ENCODE results near the gene TTI1.
"Not testable (repeated sequence)": the region's sequence is repeated elsewhere in the genome, so short reads cannot be mapped to it uniquely, and the experiment has no call there.

TTI1 gene

DNA sequence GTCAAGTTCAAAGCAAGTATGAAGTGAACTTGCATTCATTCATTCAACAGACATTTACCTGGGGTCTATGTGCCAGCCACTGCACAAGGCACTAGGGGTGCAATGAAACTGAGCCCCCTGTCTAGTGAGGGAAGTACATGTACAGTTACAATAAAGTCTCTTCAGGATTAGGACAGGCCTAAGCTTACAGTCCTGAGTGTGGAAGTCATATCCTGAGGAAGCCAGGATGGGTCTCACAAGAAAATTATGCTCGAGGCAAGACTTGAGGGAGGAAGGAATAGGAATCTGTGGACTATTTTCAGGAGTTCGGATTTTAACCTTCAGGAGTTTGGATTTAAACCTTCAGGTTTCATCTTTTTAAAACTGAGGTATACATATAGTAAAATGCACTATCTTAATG is 19.4 kb downstream of the TTI1 start:
- no peaks in the 10 kb centered on the region for H3K27me3 ChIP-seq (ENCODE audit: control insufficient read depth, insufficient read depth, low read length, poor library complexity, severe bottlenecking)
- no peak overlapping the region for H3K4me3 ChIP-seq (ENCODE audit: insufficient read depth, low read depth, low read length)
- H3K4me1 ChIP-seq (ENCODE audit: control insufficient read depth, insufficient read depth, low read length): no peaks in the 10 kb centered on the region
- H3K9me3 ChIP-seq (ENCODE audit: control insufficient read depth, low read length): peaks cover 2% of the 10 kb centered on the region
- H3K36me3 ChIP-seq (ENCODE audit: control insufficient read depth, insufficient read depth, low read length): peaks cover 50% of the 10 kb centered on the region
- no peak overlapping the region for H3K27ac ChIP-seq (ENCODE audit: insufficient read depth, low read depth, low read length, poor library complexity, severe bottlenecking)
- WGBS, 2 experiments: 91 to 93% methylated on average over 1 to 2 of the region's 2 CpGs

DNA sequence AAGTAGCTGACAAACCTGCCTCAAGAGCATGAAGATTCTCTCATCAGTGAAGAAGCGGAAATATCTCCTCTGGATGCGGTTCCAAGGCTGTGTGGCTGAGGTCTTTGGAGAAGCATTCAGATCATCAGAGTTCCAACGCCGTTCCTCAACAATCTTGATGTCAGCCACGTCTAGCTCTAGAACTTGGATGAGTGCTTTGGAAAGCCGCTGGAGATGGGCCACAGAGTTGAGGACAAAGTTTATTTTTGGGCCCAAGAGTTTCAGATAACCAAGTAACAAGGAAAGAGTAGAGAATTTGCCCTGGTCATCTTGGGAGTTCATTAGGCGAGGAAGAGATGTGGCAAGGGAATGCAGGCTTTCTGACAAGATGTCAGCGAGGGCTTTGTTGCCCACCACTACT is 20.9 kb downstream of the TTI1 start:
- Histone ChIP-seq H3K27me3 (ENCODE audit: control insufficient read depth, insufficient read depth, low read length, poor library complexity, severe bottlenecking) (no peaks in the 10 kb centered on the region), H3K36me3 (ENCODE audit: control insufficient read depth, insufficient read depth, low read length) (peaks cover 35% of the 10 kb centered on the region), H3K9me3 (ENCODE audit: control insufficient read depth, low read length) (no peaks in the 10 kb centered on the region), H3K27ac (ENCODE audit: insufficient read depth, low read depth, low read length, poor library complexity, severe bottlenecking) (no peak overlapping the region), H3K4me1 (ENCODE audit: control insufficient read depth, insufficient read depth, low read length) (no peaks in the 10 kb centered on the region), H3K4me3 (ENCODE audit: insufficient read depth, low read depth, low read length) (no peak overlapping the region)
- 96 to 97% methylated on average over 8 of the region's 8 CpGs for WGBS, 2 experiments

DNA sequence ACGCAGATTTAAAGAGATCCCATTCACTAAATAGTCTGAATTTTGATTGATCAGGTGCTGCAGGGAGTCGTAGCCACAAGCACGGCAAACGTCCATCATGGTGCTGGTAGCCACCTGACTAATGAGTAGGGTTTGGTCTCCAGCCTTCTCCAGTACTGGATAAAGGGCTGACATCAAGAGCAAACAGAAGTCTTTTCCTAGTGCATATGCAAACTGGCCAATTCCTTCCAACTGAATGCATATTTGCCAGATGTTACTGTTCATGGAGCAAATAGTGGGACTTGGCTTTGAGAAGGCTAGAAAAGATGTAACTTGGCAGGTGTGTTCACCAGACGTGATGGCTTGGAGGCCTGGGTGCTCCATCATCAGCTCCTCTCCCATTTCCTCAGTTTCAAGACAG is 21.6 kb downstream of the TTI1 start:
- WGBS, 2 experiments: 95% methylated on average over 5 of the region's 5 CpGs
- no peaks in the 10 kb centered on the region for H3K4me1 ChIP-seq (ENCODE audit: control insufficient read depth, insufficient read depth, low read length)
- H3K9me3 ChIP-seq (ENCODE audit: control insufficient read depth, low read length): no peaks in the 10 kb centered on the region
- peaks cover 29% of the 10 kb centered on the region for H3K36me3 ChIP-seq (ENCODE audit: control insufficient read depth, insufficient read depth, low read length)
- H3K4me3 ChIP-seq (ENCODE audit: insufficient read depth, low read depth, low read length): no peak overlapping the region
- H3K27ac ChIP-seq (ENCODE audit: insufficient read depth, low read depth, low read length, poor library complexity, severe bottlenecking): no peak overlapping the region
- H3K27me3 ChIP-seq (ENCODE audit: control insufficient read depth, insufficient read depth, low read length, poor library complexity, severe bottlenecking): no peaks in the 10 kb centered on the region

DNA sequence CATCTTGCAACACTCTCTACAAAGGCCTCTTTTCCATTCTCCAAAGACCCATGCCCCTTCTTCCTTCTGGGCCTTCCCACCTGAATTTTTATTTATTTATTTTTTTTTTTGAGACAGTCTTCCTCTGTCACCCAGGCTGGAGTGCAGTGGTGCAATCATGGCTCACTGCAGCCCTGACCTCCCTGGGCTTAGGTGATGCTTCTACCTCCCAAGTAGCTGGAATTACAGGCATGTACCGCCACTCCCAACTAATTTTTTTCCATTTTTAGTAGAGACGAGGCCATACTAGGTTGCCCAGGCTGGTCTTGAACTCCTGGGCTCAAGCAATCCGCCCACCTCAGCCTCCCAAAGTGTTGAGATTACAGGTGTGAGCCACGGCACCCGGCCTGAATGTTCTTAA is 23.8 kb downstream of the TTI1 start:
- H3K36me3 ChIP-seq (ENCODE audit: control insufficient read depth, insufficient read depth, low read length): peaks cover 25% of the 10 kb centered on the region

DNA sequence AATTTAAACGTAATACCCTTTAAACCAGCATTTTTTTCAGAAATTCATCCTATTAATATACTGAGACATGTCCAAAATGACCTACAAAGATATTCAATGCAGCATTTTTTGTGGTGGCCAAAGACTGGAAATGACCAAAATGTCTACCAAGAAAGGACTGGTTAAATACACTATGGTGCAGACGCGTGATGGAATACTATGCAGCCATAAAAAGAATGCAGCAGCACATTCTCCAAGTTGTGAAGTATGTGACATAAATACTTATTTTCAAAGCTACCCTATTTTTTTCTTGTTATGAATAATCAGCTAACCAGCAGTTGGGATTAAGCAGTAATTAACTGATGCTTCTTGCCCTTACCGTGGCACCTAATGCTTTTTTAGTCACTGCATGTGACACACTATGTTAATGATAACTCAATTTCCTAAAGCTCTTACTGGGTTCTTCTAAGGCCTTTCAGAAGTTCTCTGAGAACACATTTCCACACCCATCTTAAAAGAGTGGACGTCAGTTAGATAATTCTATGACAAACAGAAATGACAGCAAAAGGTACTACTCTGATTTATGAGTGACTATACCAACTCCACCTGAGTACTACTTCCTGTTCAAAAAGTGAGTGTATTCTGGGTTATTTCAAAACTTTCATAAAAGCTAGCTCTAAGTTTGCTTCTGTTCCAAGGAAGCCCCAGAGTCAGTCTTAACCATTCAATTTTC is 24.9 kb downstream of the TTI1 start:
- 94 to 95% methylated on average over 5 of the region's 5 CpGs for WGBS, 2 experiments
- Histone ChIP-seq H3K27me3 (ENCODE audit: control insufficient read depth, insufficient read depth, low read length, poor library complexity, severe bottlenecking) (no peaks in the 10 kb centered on the region), H3K36me3 (ENCODE audit: control insufficient read depth, insufficient read depth, low read length) (peaks cover 25% of the 10 kb centered on the region)

More for the DNA sequence above, 23.8 kb downstream of the TTI1 start:
- H3K4me3 ChIP-seq (ENCODE audit: insufficient read depth, low read depth, low read length); H3K9me3 ChIP-seq (ENCODE audit: control insufficient read depth, low read length); H3K27me3 ChIP-seq (ENCODE audit: control insufficient read depth, insufficient read depth, low read length, poor library complexity, severe bottlenecking); H3K4me1 ChIP-seq (ENCODE audit: control insufficient read depth, insufficient read depth, low read length); H3K27ac ChIP-seq (ENCODE audit: insufficient read depth, low read depth, low read length, poor library complexity, severe bottlenecking): not testable (repeated sequence)
- 89 to 95% methylated on average over 5 of the region's 5 CpGs for WGBS, 2 experiments

DNA sequence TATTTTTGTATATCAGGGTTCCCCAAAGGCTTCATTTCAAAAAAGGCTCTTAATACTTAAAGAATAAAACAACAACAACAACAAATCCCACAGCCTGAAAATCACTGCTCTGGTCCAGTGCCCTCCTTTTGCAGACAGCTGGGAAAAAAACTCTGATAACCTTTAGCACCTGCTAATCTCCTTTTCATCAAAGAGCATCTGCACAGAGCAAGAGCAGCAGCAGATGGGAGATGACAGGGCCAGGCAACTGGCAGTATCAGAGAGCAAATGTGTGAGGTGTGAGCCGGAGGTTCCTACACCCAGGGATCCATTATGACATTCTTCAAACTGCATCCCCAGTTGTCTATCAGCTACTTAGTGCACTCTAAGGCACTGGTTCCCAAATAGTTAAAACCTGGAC is 25.7 kb downstream of the TTI1 start:
- no peak overlapping the region for H3K27ac ChIP-seq (ENCODE audit: insufficient read depth, low read depth, low read length, poor library complexity, severe bottlenecking)
- 93 to 95% methylated on average over 1 of the region's 1 CpG for WGBS, 2 experiments
- no peaks in the 10 kb centered on the region for H3K4me1 ChIP-seq (ENCODE audit: control insufficient read depth, insufficient read depth, low read length)
- H3K36me3 ChIP-seq (ENCODE audit: control insufficient read depth, insufficient read depth, low read length): peaks cover 23% of the 10 kb centered on the region
- H3K27me3 ChIP-seq (ENCODE audit: control insufficient read depth, insufficient read depth, low read length, poor library complexity, severe bottlenecking): no peaks in the 10 kb centered on the region
- no peaks in the 10 kb centered on the region for H3K9me3 ChIP-seq (ENCODE audit: control insufficient read depth, low read length)
- no peak overlapping the region for H3K4me3 ChIP-seq (ENCODE audit: insufficient read depth, low read depth, low read length)

More for the DNA sequence above, 24.9 kb downstream of the TTI1 start:
- Histone ChIP-seq H3K27ac (ENCODE audit: insufficient read depth, low read depth, low read length, poor library complexity, severe bottlenecking) (no peak overlapping the region), H3K9me3 (ENCODE audit: control insufficient read depth, low read length) (no peaks in the 10 kb centered on the region), H3K4me1 (ENCODE audit: control insufficient read depth, insufficient read depth, low read length) (no peaks in the 10 kb centered on the region), H3K4me3 (ENCODE audit: insufficient read depth, low read depth, low read length) (no peak overlapping the region)

DNA sequence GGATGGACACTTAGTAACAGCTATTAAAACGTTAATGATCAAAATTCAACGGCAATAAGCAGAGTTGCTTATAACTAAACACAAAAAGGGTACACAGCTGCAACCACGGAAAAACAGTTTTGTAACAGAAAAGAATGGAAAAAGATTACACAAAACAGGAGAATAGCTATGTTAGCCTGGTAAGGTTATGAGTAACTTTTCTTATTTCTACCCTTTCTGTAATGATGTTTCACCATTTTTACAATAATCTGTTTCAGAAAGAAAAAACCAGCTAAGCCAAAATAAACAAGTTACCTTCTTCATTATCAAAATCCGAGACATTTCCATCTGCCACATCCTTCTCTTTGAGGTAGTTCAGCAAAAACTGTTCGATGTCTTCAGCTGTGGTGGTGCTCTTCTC is 27.4 kb downstream of the TTI1 start:
- Histone ChIP-seq H3K27me3 (ENCODE audit: control insufficient read depth, insufficient read depth, low read length, poor library complexity, severe bottlenecking) (no peaks in the 10 kb centered on the region), H3K9me3 (ENCODE audit: control insufficient read depth, low read length) (no peaks in the 10 kb centered on the region), H3K27ac (ENCODE audit: insufficient read depth, low read depth, low read length, poor library complexity, severe bottlenecking) (no peak overlapping the region), H3K36me3 (ENCODE audit: control insufficient read depth, insufficient read depth, low read length) (peaks cover 13% of the 10 kb centered on the region), H3K4me3 (ENCODE audit: insufficient read depth, low read depth, low read length) (no peak overlapping the region), H3K4me1 (ENCODE audit: control insufficient read depth, insufficient read depth, low read length) (no peaks in the 10 kb centered on the region)
- 91 to 96% methylated on average over 5 of the region's 5 CpGs for WGBS, 2 experiments

DNA sequence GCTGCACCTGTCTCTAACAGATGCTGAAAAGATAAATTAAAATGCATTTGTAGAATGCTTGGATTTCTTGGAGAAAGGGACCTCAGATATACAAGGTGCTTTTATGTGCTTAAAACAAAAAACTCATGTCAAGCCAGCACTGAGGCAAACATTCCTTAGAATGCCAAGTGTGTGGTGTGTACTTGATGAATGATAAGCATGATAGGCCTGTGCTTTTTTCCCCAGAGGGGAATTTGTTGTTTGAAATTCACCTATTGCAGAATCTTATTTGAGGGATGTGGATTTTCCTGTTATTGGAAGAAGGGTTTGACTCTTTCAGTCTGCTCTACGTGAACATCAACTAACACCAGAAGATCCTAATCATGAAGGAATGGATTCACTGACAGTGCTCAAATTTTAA is 28.8 kb downstream of the TTI1 start:
- Histone ChIP-seq H3K9me3 (ENCODE audit: control insufficient read depth, low read length) (no peaks in the 10 kb centered on the region), H3K4me1 (ENCODE audit: control insufficient read depth, insufficient read depth, low read length) (peaks cover 3% of the 10 kb centered on the region), H3K36me3 (ENCODE audit: control insufficient read depth, insufficient read depth, low read length) (peaks cover 23% of the 10 kb centered on the region), H3K27ac (ENCODE audit: insufficient read depth, low read depth, low read length, poor library complexity, severe bottlenecking) (no peak overlapping the region), H3K4me3 (ENCODE audit: insufficient read depth, low read depth, low read length) (no peak overlapping the region), H3K27me3 (ENCODE audit: control insufficient read depth, insufficient read depth, low read length, poor library complexity, severe bottlenecking) (no peaks in the 10 kb centered on the region)
- 73 to 94% methylated on average over 1 of the region's 1 CpG for WGBS, 2 experiments

DNA sequence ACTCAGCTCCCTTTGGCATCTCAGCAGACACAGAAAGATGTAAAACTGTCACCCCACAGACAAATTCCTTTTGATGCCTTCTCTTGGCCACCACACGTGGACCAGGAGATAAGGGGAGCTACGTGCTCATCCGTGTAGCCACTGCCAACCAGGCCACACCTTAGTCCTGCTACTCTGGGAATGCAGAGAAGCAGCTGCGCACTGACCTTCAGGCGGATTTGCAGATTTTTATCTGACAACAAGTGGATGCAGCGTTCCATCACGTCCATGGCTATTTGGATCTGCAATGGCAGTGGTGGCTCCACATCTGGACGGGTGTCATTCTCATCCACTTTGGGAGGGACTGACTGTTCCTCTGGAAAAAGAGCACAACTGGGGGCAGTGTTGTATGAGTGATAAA is 30.8 kb downstream of the TTI1 start:
- Histone ChIP-seq H3K27me3 (ENCODE audit: control insufficient read depth, insufficient read depth, low read length, poor library complexity, severe bottlenecking) (no peaks in the 10 kb centered on the region), H3K4me1 (ENCODE audit: control insufficient read depth, insufficient read depth, low read length) (peaks cover 3% of the 10 kb centered on the region), H3K4me3 (ENCODE audit: insufficient read depth, low read depth, low read length) (no peak overlapping the region), H3K27ac (ENCODE audit: insufficient read depth, low read depth, low read length, poor library complexity, severe bottlenecking) (no peak overlapping the region), H3K9me3 (ENCODE audit: control insufficient read depth, low read length) (no peaks in the 10 kb centered on the region), H3K36me3 (ENCODE audit: control insufficient read depth, insufficient read depth, low read length) (peaks cover 38% of the 10 kb centered on the region)
- 94% methylated on average over 8 of the region's 8 CpGs for WGBS, 2 experiments

DNA sequence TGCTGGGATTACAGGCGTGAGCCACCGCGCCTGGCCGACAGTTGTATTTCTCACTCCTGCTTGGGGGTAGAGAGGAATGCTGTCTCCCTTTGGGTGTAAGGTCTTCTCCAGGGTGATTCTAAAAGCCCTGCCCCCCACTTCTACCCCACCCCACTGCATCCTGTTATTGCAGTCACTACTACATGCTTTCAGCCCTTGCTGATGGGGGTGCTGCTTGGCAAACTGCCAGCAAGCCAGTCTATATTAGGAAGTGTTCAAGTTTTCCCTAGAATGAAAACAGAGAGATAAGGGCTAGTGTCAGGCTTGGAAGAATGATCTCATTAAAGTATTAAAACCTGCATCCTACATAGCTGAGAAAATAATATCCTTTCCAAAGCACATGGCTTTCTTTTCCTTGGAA is 31.3 kb downstream of the TTI1 start:
- peaks cover 3% of the 10 kb centered on the region for H3K4me1 ChIP-seq (ENCODE audit: control insufficient read depth, insufficient read depth, low read length)
- no peaks in the 10 kb centered on the region for H3K27me3 ChIP-seq (ENCODE audit: control insufficient read depth, insufficient read depth, low read length, poor library complexity, severe bottlenecking)
- peaks cover 41% of the 10 kb centered on the region for H3K36me3 ChIP-seq (ENCODE audit: control insufficient read depth, insufficient read depth, low read length)
- H3K27ac ChIP-seq (ENCODE audit: insufficient read depth, low read depth, low read length, poor library complexity, severe bottlenecking): no peak overlapping the region
- H3K9me3 ChIP-seq (ENCODE audit: control insufficient read depth, low read length): no peaks in the 10 kb centered on the region
- WGBS, 2 experiments: 88 to 95% methylated on average over 4 of the region's 4 CpGs
- H3K4me3 ChIP-seq (ENCODE audit: insufficient read depth, low read depth, low read length): no peak overlapping the region

Data from ectodermal cell (in vitro differentiated cells).